Activated CD8-positive, alpha-beta memory T cell treated with anti-CD3 and anti-CD28 coated beads for 1 hour (primary cell): ENCODE data around the gene WDR41.

ENCODE experiments used
- DNase-seq, 2 donors: peaks; one replicate each; pipeline ENCODE4 v3.0.0-alpha.2; 2020; ENCODE audit warnings: low read depth in 1 of 2; ENCODE audit errors: extremely low read depth in 1 of 2

The WDR41 gene

GRCh38 chr5:77449277-77449676 lies 42.8 kb downstream of the WDR41 start:
- DNase-seq: no peak

- DNase-seq: no peak
Observed at GRCh38 chr5:77448831-77449230, 43.3 kb downstream of the WDR41 start.

- no peak for DNase-seq
Observed at GRCh38 chr5:77444356-77444755, 47.8 kb downstream of the WDR41 start.

- DNase-seq: no peak
Observed at GRCh38 chr5:77443670-77444069, 48.4 kb downstream of the WDR41 start.

- no peak for DNase-seq
Observed at GRCh38 chr5:77438071-77438470, 54.0 kb downstream of the WDR41 start.

GRCh38 chr5:77437194-77437593 lies 54.9 kb downstream of the WDR41 start:
- DNase-seq: no peak

- DNase-seq: no peak
Observed at GRCh38 chr5:77431719-77432118, 60.4 kb downstream of the WDR41 start.

GRCh38 chr5:77431286-77431685 lies 60.8 kb downstream of the WDR41 start:
- DNase-seq: no peak

GRCh38 chr5:77430726-77431125 lies 61.4 kb downstream of the WDR41 start:
- no peak for DNase-seq

- no peak for DNase-seq
Observed at GRCh38 chr5:77428526-77428925, 63.6 kb downstream of the WDR41 start.

- no peak for DNase-seq
Observed at GRCh38 chr5:77427998-77428397, 64.1 kb downstream of the WDR41 start.

- no peak for DNase-seq
Observed at GRCh38 chr5:77426670-77427069, 65.4 kb downstream of the WDR41 start.

- DNase-seq: no peak
Observed at GRCh38 chr5:77425998-77426659, 66.0 kb downstream of the WDR41 start.

GRCh38 chr5:77425420-77425819 lies 66.7 kb downstream of the WDR41 start:
- no peak for DNase-seq

GRCh38 chr5:77424921-77425320 lies 67.2 kb downstream of the WDR41 start:
- no peak for DNase-seq

- DNase-seq: no peak
Observed at GRCh38 chr5:77423022-77423750, 68.9 kb downstream of the WDR41 start.

- no peak for DNase-seq
Observed at GRCh38 chr5:77420940-77421339, 71.2 kb downstream of the WDR41 start.

- DNase-seq: no peak
Observed at GRCh38 chr5:77419644-77420582, 72.2 kb downstream of the WDR41 start.

- no peak for DNase-seq
Observed at GRCh38 chr5:77418601-77419581, 73.2 kb downstream of the WDR41 start.

- DNase-seq: no peak
Observed at GRCh38 chr5:77418162-77418561, 74.0 kb downstream of the WDR41 start.
